GM18868 (cell line): ENCODE results near the gene CYP26C1.
"Not testable (repeated sequence)": the region's sequence is repeated elsewhere in the genome, so short reads cannot be mapped to it uniquely, and the experiment has no call there.

ENCODE experiments used
- ATAC-seq: cut with Tn5 transposase; IDR thresholded peaks from one replicate; pipeline ENCODE4 v1.9.1; 2021; ENCODE audit warnings: mild to moderate bottlenecking, moderate library complexity; ENCODE audit not compliant: unreplicated experiment

The CYP26C1 gene

DNA sequence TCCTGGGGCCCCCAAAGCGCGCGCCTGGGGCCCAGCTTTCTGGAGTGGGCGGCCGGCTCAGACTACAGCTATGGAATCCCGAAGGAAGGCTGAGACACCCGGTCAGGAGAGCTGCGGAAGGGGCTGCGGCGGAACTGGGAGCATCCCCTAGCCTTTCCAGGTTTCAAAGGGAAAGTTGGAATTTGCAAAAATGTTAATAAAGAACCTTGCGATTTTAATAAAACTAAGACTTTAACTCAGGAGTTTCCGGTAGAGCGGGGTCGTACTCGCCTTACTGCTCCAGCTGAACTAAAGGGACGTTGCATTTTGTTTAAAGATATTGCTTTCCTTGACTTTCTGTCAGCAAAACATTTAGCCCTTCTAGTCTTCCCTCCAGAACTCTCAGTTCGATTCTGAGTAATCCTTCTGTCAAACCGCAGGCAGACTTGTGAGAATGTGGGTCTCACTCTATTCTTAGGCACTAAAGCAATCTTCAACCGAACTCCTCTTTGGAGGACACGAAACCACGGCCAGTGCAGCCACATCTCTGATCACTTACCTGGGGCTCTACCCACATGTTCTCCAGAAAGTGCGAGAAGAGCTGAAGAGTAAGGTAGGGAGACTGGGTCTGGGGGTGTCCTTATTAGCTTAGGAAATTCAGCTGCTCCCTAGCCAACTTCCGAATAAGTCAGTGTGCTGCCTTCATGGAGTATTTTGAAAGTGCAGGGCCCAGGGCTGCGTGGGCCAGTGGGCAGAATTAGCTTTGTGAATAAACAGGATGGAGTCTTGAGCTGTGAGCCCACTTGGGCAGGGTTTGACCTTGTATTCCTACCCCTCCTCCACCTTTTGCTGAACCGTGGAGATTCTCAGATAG is 15.0 kb downstream of the CYP26C1 start:
- ATAC-seq = peak; percentile 55

DNA sequence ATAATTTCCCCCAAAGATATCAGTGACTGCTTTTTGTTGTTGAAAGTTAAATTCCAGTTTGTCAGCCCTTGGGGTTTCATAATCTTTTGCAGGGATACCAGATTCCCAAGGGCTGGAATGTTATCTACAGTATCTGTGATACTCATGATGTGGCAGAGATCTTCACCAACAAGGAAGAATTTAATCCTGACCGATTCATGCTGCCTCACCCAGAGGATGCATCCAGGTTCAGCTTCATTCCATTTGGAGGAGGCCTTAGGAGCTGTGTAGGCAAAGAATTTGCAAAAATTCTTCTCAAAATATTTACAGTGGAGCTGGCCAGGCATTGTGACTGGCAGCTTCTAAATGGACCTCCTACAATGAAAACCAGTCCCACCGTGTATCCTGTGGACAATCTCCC is 16.3 kb downstream of the CYP26C1 start:
- no peak for ATAC-seq

DNA sequence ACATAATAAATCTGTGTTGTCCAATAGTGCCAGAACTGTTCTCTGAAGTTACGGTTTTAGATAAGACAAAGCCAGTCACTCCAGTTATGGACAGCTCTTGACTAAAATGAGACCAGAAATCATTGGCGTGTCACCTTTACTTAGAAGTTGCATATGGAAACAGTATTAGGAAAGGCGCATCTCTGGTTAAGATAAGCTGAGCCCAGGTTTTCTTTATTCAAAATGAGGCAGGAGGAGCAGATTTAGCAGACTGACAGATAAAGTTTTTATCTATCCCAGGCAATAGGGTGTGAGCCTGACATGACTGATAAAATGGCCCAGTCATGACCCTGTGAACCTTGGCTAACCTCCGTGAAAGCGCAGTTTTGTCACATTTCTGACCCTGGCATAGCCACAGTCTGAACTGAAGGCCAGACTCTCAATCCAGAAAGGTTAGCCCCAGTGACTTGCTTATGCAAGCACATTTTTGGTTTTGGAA is 17.3 kb downstream of the CYP26C1 start:
- no peak for ATAC-seq

DNA sequence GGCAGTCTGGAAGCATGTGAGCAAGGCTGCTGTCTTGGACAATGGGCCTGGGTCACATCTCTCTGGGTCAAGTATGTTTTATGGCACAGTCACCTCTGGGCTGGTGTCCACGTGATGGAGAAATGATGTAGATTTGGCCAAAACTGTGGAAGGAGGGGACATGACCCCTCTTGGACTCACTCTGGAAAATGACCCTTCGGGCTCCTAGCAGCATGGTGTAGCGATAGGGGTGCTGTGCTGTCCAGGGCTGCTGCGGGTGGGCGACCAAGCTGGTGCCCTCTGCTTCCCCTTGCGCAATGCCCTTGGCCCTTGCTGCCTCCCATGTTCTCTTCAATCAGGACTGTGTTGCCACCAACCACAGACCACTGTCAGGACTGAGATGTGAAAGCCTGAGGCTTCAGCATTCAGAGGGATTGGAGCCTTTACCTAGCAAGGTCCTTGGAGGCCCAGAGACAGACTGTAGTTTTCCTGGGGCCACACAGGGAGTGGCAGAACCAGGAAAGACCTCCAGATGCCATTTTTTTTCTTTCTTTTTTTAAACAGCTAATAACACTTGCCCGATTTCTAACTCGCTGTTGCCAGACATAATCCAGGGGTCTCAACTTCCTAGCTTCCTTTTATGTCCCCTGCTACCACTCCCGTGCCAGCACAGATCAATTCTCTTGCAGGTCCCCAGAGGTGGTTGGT is 19.2 kb downstream of the CYP26C1 start:
- ATAC-seq = no peak

DNA sequence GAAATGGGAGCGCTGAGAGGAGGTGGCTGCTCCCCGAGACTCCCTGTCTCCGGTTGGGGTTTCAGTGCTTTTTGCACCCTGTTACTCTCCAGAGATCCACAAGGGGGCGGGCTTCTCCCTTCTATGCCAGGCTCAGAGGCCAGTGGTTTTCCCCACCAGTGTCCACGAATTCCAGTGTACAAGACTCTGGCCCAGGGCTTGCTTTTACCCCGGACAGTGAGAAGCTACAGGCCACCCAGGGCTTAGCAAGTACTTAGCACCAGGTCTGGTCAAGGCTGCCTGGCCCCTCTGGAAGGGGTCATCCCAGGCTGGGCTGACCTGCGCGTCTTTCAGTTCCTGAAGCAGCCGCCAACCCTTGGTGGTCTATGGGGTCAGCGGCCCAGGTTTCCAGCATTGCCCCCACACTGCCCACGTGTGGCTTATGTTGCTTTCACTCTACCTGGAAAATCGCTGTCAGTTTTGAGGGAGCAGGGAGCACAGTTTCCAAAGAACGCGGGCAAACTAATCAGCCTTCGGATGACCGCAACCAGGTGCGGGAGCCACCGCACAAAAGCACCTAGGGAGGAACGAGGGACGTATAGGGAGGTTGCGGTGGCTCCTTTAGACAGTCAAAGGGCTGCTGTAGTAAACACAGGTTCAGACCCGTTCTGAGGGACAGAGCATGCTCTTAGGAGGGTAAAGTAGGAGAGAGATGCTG is 19.9 kb downstream of the CYP26C1 start:
- no peak for ATAC-seq

DNA sequence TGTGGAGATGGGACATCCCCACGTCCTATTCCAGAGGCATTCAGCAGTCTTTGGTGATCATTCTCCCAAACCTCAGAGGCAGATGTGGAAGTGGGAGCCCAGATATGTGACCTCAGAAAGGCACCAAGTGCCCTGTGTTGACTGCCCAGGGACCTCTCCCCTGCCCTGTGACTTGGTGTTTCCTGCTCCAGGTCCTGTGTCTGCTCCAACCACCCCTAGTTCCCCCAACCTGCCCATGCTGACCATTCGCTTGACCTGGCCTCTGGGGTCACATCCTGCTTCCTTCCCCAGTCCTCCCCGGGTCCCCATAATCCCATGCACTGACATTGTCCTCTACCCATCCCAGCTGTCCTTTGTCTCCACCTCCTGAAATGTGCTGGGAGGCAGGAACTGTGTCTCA is 20.7 kb downstream of the CYP26C1 start:
- ATAC-seq = no peak

DNA sequence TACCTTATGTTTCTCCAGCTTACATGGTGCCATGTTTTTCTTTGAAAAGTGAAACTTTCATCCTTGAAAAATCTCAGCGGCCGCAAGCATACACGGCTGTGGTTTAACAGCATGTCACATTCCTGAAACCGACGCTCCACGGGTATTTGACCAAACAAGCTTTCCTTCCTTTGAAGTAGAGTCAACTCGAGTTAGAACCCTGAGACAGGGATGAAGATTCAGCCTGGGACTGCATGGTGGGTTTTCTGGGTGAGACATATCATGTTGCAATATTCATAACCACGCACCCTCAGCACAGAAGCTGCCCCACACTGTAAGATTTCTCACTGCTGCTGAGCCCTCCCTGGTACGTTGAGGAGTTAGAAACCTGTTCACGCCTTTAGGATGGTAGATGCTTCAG is 21.2 kb downstream of the CYP26C1 start:
- no peak for ATAC-seq

DNA sequence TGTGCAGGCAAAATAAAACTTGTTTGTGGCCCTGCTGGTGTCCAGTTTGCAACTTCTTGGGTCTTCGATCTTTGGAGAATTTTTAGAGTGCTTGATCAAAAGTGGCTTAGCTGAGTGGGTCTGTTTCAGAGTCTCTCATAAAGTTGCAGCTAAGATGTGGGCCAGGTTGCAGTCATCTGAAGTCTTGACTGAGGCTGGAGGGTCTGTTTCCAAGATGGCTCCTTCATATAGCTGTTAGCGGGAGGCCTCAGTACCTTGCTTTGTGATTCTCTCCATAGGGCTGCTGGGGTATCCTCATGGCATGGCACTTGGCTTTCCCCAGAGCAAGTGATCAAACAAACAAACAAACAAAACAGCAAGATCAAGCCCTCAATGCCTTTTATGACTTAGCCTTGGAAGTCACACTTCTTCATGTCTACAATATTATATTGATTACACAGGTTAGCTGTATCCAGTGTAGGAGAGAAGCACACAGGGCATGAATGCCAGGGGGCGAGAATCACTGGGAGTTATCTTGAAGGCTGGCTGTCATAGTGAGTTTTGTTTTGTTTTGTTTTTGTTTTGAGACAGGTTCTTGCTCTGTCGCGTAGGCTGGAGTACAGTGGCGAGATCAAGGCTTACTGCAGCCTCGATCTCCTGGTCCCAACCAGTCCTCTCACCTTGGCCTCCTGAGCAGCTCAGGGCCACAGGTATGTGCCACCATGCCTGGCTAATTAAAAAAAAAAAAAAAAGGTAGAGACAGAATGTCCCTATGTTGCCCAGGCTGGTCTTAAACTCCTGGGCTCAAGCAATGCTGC is 23.3 kb downstream of the CYP26C1 start:
- ATAC-seq = no peak

DNA sequence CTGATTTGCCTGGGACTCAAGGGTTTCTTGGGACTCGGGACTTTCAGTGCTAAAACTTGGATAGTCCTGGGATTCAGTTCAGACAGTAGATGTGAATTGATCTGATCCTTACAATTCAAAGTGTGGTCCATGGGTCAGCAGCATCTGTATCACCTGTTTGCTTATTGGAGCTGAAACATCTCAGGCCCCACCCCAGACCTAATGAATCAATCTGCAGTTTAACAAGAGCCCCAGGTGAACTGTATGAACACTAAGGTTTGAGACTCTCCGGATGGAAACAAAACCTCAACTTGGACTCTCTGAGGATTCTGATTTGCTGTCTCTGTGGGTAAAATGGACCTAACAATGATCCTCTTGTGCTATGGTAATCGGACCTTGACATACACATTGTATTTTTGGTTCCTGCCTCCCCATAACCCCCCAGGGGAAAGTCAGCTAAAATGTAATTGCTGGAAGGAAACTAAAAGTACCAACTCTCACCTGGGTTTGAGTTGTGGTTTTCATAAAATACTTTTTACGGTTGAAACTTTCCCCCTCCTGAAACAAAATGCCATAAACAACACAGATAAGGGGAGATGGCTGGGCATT is 24.8 kb downstream of the CYP26C1 start:
- ATAC-seq = peak; percentile 69

DNA sequence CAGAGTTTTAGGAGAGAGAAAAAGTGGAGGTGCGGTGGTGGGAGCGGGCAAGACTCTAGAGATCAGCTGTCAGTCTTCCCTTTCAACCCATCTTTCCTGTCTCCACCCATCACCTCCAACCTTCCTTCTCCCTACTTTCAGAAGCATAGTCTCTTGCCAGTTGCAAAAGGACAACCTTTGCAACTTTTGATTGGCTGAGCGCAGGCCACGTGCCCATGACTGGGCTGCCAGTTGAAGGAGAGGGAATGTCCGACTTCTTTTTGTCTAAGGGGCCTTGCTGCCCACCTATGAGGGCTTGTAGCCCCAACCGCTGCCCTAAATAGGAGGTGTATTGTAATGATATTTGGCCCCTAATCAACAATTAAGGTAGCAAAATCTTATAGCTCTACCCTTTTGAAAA is 25.7 kb downstream of the CYP26C1 start:
- ATAC-seq = no peak

DNA sequence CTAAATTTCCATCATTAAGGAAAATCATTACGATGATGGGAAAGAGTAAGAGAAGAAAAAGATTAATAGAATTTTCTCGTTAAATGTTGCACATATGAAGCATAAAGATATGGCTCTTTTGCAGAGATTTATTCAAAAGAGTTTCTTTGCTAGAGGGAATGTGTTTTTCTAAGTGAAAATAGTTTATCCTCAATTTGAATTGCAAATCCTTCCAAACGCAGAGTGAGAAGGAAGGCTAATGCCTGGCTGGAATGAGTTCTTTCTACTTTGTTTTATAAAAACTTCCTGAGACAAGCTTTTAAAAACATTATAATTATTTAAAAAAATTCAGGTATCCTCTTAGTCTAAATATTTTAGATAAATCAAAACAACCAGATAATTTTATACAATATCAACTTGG is 27.2 kb downstream of the CYP26C1 start:
- no peak for ATAC-seq

DNA sequence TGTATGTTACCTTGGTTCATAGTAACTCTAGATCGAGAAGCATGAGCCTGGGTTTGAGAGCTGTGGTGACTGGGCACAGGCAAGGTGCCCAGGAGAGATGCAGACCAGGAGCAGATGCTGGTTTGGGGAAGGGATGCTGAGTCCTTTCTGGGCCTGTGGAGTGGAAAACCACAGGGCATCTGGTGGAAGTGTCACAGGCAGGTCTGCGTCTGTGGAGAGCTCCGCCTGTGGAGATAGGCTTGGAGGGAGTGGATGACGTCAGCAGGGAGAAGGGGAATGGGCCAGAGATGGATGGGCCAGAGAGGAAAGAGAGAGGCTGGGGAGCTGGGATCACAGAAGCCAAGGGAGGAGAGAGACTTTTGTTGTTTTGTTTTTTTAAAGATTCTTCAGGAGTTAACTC is 27.9 kb downstream of the CYP26C1 start:
- ATAC-seq = no peak

DNA sequence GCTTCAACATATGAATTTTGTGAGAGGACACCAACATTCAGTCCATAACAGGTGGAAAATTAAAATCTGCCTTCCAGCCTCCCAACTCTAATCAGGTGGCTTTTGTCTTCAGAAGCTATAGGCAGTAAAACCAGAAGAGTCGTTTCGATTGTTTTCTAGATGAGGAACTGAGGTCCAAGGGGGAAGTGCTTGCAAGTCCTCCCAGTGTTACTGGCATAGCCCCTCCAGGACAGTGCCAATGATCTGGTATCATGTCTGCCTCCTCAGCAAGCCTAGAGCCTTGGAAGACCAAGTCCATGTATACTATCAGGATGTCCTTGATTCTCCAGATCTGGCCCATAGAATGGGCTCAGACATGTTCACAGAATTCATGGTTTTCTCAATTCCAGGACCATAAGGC is 30.0 kb downstream of the CYP26C1 start:
- ATAC-seq = no peak

DNA sequence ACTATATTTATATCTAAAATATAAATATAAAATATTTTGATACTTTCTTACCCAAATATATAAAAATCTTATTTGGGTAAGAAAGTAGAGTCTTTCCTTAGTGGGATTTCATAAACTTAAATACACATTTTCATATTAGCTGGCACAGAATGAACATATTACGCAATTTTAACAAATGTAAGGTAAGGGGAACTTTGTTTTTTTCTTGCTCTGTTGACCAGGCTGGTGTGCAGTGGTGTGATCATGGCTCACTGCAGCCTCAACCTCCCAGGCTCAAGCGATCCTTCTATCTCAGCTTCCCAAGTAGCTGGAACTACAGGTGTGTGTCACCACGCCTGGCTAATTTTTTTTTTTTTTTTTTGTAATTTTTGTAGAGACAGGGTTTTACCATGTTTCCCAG is 31.4 kb downstream of the CYP26C1 start:
- ATAC-seq = no peak

DNA sequence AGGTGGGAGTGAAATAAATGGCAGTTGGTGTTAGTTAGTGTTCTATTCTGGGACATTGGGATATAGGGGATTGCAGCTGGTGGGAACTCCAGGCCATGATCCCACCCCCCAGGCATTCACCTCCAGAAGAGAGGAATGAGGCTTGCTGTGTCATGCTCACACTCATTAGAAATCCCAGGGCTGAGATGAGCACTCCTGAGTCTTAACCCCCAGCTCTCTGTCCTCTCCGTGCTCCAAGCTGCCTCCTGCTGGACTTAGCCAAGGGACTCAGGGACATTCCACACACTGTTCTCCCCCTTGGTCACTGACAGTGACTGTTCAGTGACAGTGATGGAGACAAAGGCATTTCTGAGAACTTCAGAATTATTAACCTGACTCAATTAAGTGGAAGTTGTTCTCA is 34.6 kb downstream of the CYP26C1 start:
- ATAC-seq = no peak

DNA sequence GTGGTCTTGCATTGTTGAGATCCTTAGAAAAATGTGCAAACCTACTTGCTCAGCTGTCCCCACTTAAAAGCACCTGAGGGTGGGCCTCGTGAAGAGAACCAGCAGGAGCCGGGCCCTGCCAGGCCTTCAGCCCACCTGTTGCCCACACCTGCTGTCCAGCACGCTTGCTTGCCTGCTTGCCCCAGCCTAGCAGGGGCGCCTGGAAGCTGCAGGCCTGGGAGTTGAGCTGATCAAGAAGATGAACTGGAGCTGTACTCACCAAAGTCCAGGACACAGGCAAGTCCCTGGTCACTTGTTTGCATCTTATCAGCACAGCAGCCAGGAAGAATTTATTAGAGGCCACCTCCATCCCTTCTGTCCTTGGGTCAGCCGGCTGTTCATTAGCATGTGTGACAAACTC is 36.3 kb downstream of the CYP26C1 start:
- ATAC-seq = no peak

DNA sequence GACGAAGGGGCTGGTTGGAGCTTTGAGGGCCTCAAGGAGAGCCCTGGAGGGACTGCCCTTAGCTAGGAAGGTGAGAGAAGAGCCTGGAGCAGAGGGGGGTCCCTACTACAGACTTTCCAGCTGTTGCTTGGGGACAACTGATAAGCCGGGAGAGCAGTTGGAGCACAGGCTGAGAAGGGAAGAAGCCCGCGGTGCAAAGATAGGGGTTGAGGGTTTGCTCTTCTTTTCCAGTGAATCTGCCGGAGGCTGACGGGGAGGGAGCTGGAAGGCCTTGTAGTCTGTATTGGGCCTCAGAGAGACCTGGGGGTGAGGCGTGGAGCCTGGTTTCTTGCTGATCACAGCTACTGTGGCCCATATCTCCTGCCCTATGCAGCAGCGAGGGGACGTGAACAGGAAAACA is 36.8 kb downstream of the CYP26C1 start:
- ATAC-seq = no peak

DNA sequence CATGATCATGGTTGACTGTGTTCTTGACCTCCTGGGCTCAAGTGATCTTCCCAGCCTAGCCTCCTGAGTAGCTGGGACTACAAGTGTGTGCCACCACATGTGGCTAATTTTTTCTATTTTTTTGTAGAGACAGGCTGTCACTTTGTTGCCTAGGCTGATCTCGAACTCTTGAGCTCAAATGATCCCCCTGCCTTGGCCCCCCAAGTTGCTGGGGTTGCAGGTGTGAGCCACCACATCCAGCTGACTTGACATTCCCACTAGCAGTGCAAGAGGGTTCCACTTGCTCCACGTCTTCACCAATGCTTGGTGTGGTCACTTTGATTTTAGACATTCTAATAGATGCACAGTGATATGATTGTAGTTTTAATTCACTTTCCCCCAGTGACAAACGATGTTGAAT is 38.2 kb downstream of the CYP26C1 start:
- no peak for ATAC-seq

DNA sequence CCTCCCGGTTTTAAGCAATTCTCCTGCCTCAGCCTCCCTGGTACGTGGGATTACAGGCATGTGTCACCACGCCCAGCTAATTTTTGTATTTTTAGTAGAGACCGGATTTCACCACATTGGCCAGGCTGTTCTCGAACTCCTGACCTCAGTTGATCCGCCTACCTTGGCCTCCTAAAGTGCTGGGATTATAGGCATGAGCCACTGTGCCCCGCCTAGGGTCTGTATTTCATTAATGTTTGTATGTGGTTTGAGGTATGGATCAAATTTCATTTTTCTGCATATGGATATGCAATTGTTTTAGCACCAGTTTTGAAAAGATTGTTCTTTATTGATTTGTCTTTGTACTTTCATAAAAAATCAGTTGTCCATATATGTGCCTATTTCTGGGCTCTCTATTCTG is 39.1 kb downstream of the CYP26C1 start:
- ATAC-seq = no peak

DNA sequence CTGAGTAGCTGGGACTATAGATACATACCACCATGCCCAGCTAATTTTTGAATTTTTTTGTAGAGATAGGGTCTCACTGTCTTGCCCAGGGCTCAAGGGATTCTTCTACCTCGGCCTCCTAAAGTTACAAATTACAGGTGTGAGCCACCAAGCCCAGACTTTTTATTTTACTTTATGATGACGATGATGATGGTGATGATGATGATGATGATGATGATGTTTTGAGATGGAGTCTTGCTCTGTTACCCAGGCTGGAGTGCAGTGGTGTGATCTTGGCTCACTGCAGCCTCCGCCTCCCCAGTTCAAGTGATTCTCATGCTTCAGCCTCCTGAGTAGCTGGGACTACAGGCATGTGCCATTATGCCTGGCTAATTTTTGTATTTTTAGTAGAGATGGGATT is 40.5 kb downstream of the CYP26C1 start:
- ATAC-seq = not testable (repeated sequence)

DNA sequence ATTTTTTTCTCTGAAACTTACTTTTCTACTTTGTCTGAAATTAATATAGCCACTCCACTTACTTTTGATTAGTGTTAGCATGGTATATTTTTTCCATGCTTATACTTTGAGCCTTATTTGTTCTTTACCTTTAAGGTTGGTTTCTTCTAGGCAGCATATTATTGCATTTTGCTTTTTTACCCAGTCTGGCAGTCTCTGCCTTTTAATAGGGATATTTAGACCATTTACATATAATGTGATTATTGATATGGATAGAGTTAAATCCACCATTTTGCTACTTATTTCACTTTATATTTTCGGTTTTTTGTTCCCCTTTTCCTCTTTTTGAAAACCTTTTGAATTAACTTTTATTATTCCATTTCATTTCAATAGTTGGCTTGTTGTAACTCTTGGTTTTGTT is 43.4 kb downstream of the CYP26C1 start:
- no peak for ATAC-seq
